A549 (cell line): ENCODE results near the gene DPP10.

Experiments used
- EHMT2 ChIP-seq: fragments of 200-600 bp; sonication (generic); IDR thresholded peaks from 2 replicates; pipeline ENCODE4 v1.6.1; 2016; ENCODE audit warnings: antibody characterized with exemption, low read depth, mild to moderate bottlenecking, moderate library complexity
- EP300 ChIP-seq, 2 experiments: fragments of >200 bp; sonication (Bioruptor Twin); formaldehyde crosslinking; IDR thresholded peaks; 2 replicates in 1 of 2; 3 replicates in 1 of 2; pipeline ENCODE4 v1.6.1; 2016 to 2017
- GATA3 ChIP-seq: IDR thresholded peaks from 2 replicates; pipeline ENCODE4 v1.6.1; 2012; ENCODE audit warnings: borderline replicate concordance
- HOXB13 ChIP-seq: fragments of 250-450 bp; sonication (Bioruptor Pico); IDR thresholded peaks from 2 replicates; pipeline ENCODE4 v1.5.0; 2020; ENCODE audit warnings: low read depth, mild to moderate bottlenecking, moderate library complexity
- MAFK ChIP-seq: fragments of 450-650 bp; IDR thresholded peaks from 2 replicates; pipeline ENCODE4 v1.6.1; 2014; ENCODE audit not compliant: partially characterized antibody
- MAZ ChIP-seq: fragments of 150-350 bp; IDR thresholded peaks from 2 replicates; pipeline ENCODE4 v1.6.1; 2014; ENCODE audit warnings: antibody characterized with exemption, low read depth, low read length, borderline replicate concordance
- RAD21 ChIP-seq, 2 experiments: fragments of >200 bp in 1 of 2; sonication (Bioruptor Twin) in 1 of 2; formaldehyde crosslinking in 1 of 2; IDR thresholded peaks in 1 of 2; conservative IDR thresholded peaks in 1 of 2; 2 replicates in 1 of 2; 3 replicates in 1 of 2; pipeline ENCODE4 v1.6.1; 2012 to 2018; ENCODE audit warnings: inconsistent platforms in 1 of 2
- ZSCAN20 ChIP-seq: fragments of 250-450 bp; sonication (Bioruptor Pico); IDR thresholded peaks from 2 replicates; pipeline ENCODE4 v1.8.0; 2022; ENCODE audit warnings: mild to moderate bottlenecking, moderate library complexity
- TF ChIP-seq, protein P1 (sequence below): fragments of >200 bp; sonication (Bioruptor Twin); formaldehyde crosslinking; IDR thresholded peaks from 3 replicates; pipeline ENCODE4 v1.5.1; 2016
- TF ChIP-seq, protein P2 (sequence below): fragments of 150-350 bp; IDR thresholded peaks from 2 replicates; pipeline ENCODE4 v1.6.1; 2014; ENCODE audit warnings: low read depth, mild to moderate bottlenecking, low read length
- TF ChIP-seq, protein P3 (sequence below): IDR thresholded peaks from 2 replicates; pipeline ENCODE4 v1.6.1; 2012; ENCODE audit warnings: low read depth, borderline replicate concordance
- TF ChIP-seq, protein P4 (sequence below): IDR thresholded peaks from 2 replicates; pipeline ENCODE4 v1.6.1; 2012

DNA sequence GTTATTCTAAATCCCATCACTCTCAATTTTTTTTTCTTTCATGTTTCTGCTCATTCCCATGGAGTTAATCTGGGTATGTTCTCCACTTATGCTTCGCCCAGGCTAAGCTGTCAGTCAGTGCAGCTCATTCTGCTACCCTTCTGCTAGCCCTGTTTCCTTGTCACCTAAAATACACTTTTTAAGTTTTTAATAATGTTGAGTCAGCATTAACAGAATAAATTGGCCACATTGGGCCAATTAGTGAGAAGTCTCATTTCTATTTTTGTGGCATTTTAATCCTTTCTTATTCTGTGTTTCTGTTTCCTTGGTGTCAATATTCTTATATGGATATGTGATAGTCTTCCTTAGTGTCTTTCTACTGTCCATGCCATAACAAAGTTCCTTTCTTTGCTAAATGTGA lies 1126.2 kb downstream of the DPP10 start:
- TF ChIP-seq EP300 (IDR thresholded peaks at IDR 0.05): no peak
- no peak for TF ChIP-seq RAD21 (conservative IDR thresholded peaks at IDR 0.05 in 1 of 2, IDR thresholded peaks at IDR 0.05 in 1 of 2)
- no peak for TF ChIP-seq ZSCAN20 (CRISPR knock-in tag)
- TF ChIP-seq, protein P1, sequence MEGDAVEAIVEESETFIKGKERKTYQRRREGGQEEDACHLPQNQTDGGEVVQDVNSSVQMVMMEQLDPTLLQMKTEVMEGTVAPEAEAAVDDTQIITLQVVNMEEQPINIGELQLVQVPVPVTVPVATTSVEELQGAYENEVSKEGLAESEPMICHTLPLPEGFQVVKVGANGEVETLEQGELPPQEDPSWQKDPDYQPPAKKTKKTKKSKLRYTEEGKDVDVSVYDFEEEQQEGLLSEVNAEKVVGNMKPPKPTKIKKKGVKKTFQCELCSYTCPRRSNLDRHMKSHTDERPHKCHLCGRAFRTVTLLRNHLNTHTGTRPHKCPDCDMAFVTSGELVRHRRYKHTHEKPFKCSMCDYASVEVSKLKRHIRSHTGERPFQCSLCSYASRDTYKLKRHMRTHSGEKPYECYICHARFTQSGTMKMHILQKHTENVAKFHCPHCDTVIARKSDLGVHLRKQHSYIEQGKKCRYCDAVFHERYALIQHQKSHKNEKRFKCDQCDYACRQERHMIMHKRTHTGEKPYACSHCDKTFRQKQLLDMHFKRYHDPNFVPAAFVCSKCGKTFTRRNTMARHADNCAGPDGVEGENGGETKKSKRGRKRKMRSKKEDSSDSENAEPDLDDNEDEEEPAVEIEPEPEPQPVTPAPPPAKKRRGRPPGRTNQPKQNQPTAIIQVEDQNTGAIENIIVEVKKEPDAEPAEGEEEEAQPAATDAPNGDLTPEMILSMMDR: no peak
- no peak for TF ChIP-seq MAZ
- TF ChIP-seq, protein P2, sequence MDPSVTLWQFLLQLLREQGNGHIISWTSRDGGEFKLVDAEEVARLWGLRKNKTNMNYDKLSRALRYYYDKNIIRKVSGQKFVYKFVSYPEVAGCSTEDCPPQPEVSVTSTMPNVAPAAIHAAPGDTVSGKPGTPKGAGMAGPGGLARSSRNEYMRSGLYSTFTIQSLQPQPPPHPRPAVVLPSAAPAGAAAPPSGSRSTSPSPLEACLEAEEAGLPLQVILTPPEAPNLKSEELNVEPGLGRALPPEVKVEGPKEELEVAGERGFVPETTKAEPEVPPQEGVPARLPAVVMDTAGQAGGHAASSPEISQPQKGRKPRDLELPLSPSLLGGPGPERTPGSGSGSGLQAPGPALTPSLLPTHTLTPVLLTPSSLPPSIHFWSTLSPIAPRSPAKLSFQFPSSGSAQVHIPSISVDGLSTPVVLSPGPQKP: no peak
- TF ChIP-seq EHMT2: no peak
- TF ChIP-seq, protein P3, sequence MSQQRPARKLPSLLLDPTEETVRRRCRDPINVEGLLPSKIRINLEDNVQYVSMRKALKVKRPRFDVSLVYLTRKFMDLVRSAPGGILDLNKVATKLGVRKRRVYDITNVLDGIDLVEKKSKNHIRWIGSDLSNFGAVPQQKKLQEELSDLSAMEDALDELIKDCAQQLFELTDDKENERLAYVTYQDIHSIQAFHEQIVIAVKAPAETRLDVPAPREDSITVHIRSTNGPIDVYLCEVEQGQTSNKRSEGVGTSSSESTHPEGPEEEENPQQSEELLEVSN: no peak
- no peak for TF ChIP-seq HOXB13 (CRISPR knock-in tag)
- no peak for TF ChIP-seq GATA3
- peak; percentile 93 for TF ChIP-seq MAFK
- TF ChIP-seq, protein P4, sequence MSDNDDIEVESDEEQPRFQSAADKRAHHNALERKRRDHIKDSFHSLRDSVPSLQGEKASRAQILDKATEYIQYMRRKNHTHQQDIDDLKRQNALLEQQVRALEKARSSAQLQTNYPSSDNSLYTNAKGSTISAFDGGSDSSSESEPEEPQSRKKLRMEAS: no peak
